Heart right ventricle (tissue), 16 donors: ENCODE data around the gene COL5A1. TPM values are rescaled to one million over a fixed set of nuclear protein-coding genes. Genes with fewer than 3 reads are reported as not detected.
A peak's percentile ranks its signal among the peaks of the same experiment; 100 is the strongest.

ENCODE experiments used
- ATAC-seq, 8 donors: fragments of 200-7000 bp; cut with Tn5 transposase; one replicate each; pipeline ENCODE4 v1.9.1; 2020; ENCODE audit warnings: mild to moderate bottlenecking in 8 of 8, moderate library complexity in 8 of 8, moderate number of reproducible peaks in 1 of 8
- DNase-seq, 2 donors: peaks; one replicate each; pipeline ENCODE4 v3.0.0-alpha.2; 2020
- H3K27ac ChIP-seq, 10 donors: fragments of 200-600 bp; sonication (generic) in 2 of 10; one replicate each; pipeline versions ENCODE4 v1.5.0 to v1.8.0; 2020 to 2022; ENCODE audit warnings: mild to moderate bottlenecking in 3 of 10
- H3K27me3 ChIP-seq, 7 donors: fragments of 200-600 bp; one replicate each; pipeline ENCODE4 v1.8.0; 2021 to 2022; ENCODE audit warnings: mild to moderate bottlenecking in 2 of 7
- H3K36me3 ChIP-seq, 9 donors: fragments of 200-600 bp; sonication (generic) in 1 of 9; one replicate each; pipeline versions ENCODE4 v1.5.0 to v1.8.0; 2020 to 2022; ENCODE audit warnings: mild to moderate bottlenecking in 2 of 9
- H3K4me1 ChIP-seq, 9 donors: fragments of 200-600 bp; sonication (generic) in 1 of 9; one replicate each; pipeline versions ENCODE4 v1.5.0 to v1.8.0; 2020 to 2022; ENCODE audit warnings: mild to moderate bottlenecking in 4 of 9
- H3K4me3 ChIP-seq, 10 donors: fragments of 200-600 bp; sonication (generic) in 2 of 10; one replicate each; pipeline versions ENCODE4 v1.5.0 to v1.8.0; 2020 to 2022; ENCODE audit warnings: mild to moderate bottlenecking in 7 of 10, moderate library complexity in 2 of 10
- H3K9me3 ChIP-seq, 11 donors: fragments of 200-600 bp in 10 of 11; sonication (generic) in 2 of 11; one replicate each; pipeline versions ENCODE4 v1.5.0 to v1.8.0; 2013 to 2022; ENCODE audit warnings: mild to moderate bottlenecking in 2 of 11, control low read depth in 1 of 11, moderate library complexity in 1 of 11
- CTCF ChIP-seq, 9 donors: fragments of 200-600 bp; sonication (generic) in 2 of 9; IDR thresholded peaks; one replicate each; pipeline versions ENCODE4 v1.5.0 to v1.8.0; 2021 to 2022; ENCODE audit warnings: antibody characterized with exemption in 9 of 9, mild to moderate bottlenecking in 5 of 9, moderate library complexity in 1 of 9
- WGBS, 2 donors: extraction: QIAGEN DNeasy Blood & Tissue Kit; methylation state at CpG; one replicate each; pipeline ENCODE4 v1.1.7; 2013; ENCODE audit warnings: inconsistent platforms in 1 of 2; 5-methylcytosine and 5-hydroxymethylcytosine counted together
- intact Hi-C, 10 donors: fragments of 100-400 bp; cut with DNase I; formaldehyde crosslinking; loops; one replicate each; pipeline versions ENCODE4 v1.11.1 to v1.14.2; 2022
- polyA plus RNA-seq, 2 donors: library from polyadenylated mRNA; stranded (reverse); fragments of 200-250 nt; gene quantifications; one replicate each; pipeline ENCODE4 v1.2.3, GENCODE V29; 2013
- total RNA-seq, 10 donors: library from RNA; stranded (reverse); fragmentation: NEBNext Ultra II Directional in 3 of 10; extraction: Animal tissue kit (Norgen Biotek cat#: 25700) in 3 of 10; gene quantifications; one replicate each; pipeline versions ENCODE4 v1.2.1 to v1.2.4, GENCODE V29; 2021 to 2023
- donor health status: Arrhythmogenic right ventricular cardiomyopathy.
- donor health status: ischemic (EF 13 %, LVEDD 7.1; RV severe dilation, severe dysfunction).
- donor health status: healthy with polysubstance abuse.
- donor health status: DM: no; HTN: yes; CAD: no.
- donor health status: DM: no; HTN: no; CAD: no.
- donor health status: ischemic (EF 25% LVEDD 6.9; RV normal size, moderate dysfunction).
- donor health status: ischemic (EF 25% LVEDD 5.7; RV mildly dilated, moderate dysfunction).
- donor health status: healthy.
- donor health status: DM: yes; HTN: yes; CAD: no.
- donor health status: Ischemic cardiomyopathy.
- donor health status: ischemic (EF 35%, LVEDD 5.7; RV mildly dilated, moderate dysfunction).
- donor health status: nonischemic (EF 11% LVEDD 7.7; RV severe dilation, severe dysfunction).
- donor health status: DM: yes; HTN: yes; CAD: no.
- donor health status: PGD.
- donor health status: ischemic (EF 29% LVEDD 5.4; RV normal size, mild dysfunction).
- donor health status: nonischemic (EF 23%, LVEDD 6.1; RV moderate dilation, normal function).

Gene COL5A1
- total and polyA plus RNA-seq, 12 donors = 8.1 to 60.0 (median 13.3) TPM

- Histone ChIP-seq H3K36me3 (peaks cover 0 to 32% (median 0%) of the 10 kb centered on the region in 9 donors), H3K9me3 (no peaks in the 10 kb centered on the region), H3K27me3 (peaks cover 0 to 4% (median 0%) of the 10 kb centered on the region in 7 donors), H3K4me3 (no peak overlapping the region), H3K27ac (peak overlapping the region in 4 of 10 donors; percentile 9 to 85 (median 61)), H3K4me1 (peaks cover 17 to 53% (median 28%) of the 10 kb centered on the region in 9 donors)
- no peak for TF ChIP-seq CTCF (IDR thresholded peaks at IDR 0.05)
- DNase-seq (peak in 1 of 2 donors; percentile 1), ATAC-seq (no peak)
- WGBS, 2 donors = 72 to 75% methylated on average over 10 of the region's 10 CpGs
- intact Hi-C loops = loop anchor here in 4 of 10 donors (5.0 kb wide), 2 partner anchors 33 to 278 kb away; no protein-coding TSS in a partner anchor
Measured at GRCh38 chr9:134704498-134704897, 62.9 kb downstream of the COL5A1 start.

GRCh38 chr9:134705786-134706185, 64.2 kb downstream of the COL5A1 start:
- Histone ChIP-seq H3K4me1 (peaks cover 21 to 62% (median 31%) of the 10 kb centered on the region in 9 donors), H3K27me3 (peaks cover 0 to 4% (median 0%) of the 10 kb centered on the region in 7 donors), H3K4me3 (no peak overlapping the region), H3K9me3 (no peaks in the 10 kb centered on the region), H3K27ac (peak overlapping the region in 6 of 10 donors; percentile 22 to 85 (median 73)), H3K36me3 (peaks cover 0 to 23% (median 0%) of the 10 kb centered on the region in 9 donors)
- no peak for ATAC-seq
- 84 to 89% methylated on average over 9 of the region's 9 CpGs for WGBS, 2 donors
- DNase-seq = peak in 1 of 2 donors; percentile 10
- no peak for TF ChIP-seq CTCF (IDR thresholded peaks at IDR 0.05)
- intact Hi-C loops = no loop called here

- intact Hi-C loops = no loop called here
- DNase-seq (no peak), ATAC-seq (peak in 1 of 8 donors; percentile 1)
- TF ChIP-seq CTCF (IDR thresholded peaks at IDR 0.05) = no peak
- H3K27ac ChIP-seq = peak overlapping the region; percentile 42 to 85 (median 74)
- peaks cover 0 to 16% (median 0%) of the 10 kb centered on the region in 9 donors for H3K36me3 ChIP-seq
- peaks cover 0 to 4% (median 0%) of the 10 kb centered on the region in 7 donors for H3K27me3 ChIP-seq
- H3K4me3 ChIP-seq = no peak overlapping the region
- peaks cover 21 to 63% (median 31%) of the 10 kb centered on the region in 9 donors for H3K4me1 ChIP-seq
- no peaks in the 10 kb centered on the region for H3K9me3 ChIP-seq
- 72 to 76% methylated on average over 6 of the region's 6 CpGs for WGBS, 2 donors
Measured at GRCh38 chr9:134706522-134706921, 64.9 kb downstream of the COL5A1 start.

- intact Hi-C loops = no loop called here
- no peak for TF ChIP-seq CTCF (IDR thresholded peaks at IDR 0.05)
- Histone ChIP-seq H3K9me3 (no peaks in the 10 kb centered on the region), H3K4me3 (no peak overlapping the region), H3K27ac (peak overlapping the region; percentile 64 to 85 (median 74)), H3K27me3 (peaks cover 0 to 4% (median 0%) of the 10 kb centered on the region in 7 donors), H3K4me1 (peaks cover 21 to 65% (median 31%) of the 10 kb centered on the region in 9 donors), H3K36me3 (peaks cover 0 to 10% (median 0%) of the 10 kb centered on the region in 9 donors)
- peak; percentile 70 to 85 (median 74) for ATAC-seq
- peak; percentile 83 to 86 for DNase-seq
- 26 to 33% methylated on average over 19 of the region's 19 CpGs for WGBS, 2 donors
Measured at GRCh38 chr9:134707031-134707680, 65.6 kb downstream of the COL5A1 start.
